Retinal pigment epithelial cell (primary cell): ENCODE data around the gene TP53AIP1.

Experiments used
- DNase-seq: peaks from one replicate; pipeline ENCODE4 v3.0.0-alpha.2; 2010; ENCODE audit warnings: low read depth
- H3K4me3 ChIP-seq: 2 replicates; pipeline ENCODE4 v1.5.1; 2011; ENCODE audit warnings: mild to moderate bottlenecking, low read length, control low read depth, moderate library complexity
- TF ChIP-seq, protein P1 (sequence below): conservative IDR thresholded peaks from 2 replicates; pipeline ENCODE4 v1.5.1; 2011; ENCODE audit warnings: low read depth, low read length, control low read depth, inconsistent platforms

Gene TP53AIP1

DNA sequence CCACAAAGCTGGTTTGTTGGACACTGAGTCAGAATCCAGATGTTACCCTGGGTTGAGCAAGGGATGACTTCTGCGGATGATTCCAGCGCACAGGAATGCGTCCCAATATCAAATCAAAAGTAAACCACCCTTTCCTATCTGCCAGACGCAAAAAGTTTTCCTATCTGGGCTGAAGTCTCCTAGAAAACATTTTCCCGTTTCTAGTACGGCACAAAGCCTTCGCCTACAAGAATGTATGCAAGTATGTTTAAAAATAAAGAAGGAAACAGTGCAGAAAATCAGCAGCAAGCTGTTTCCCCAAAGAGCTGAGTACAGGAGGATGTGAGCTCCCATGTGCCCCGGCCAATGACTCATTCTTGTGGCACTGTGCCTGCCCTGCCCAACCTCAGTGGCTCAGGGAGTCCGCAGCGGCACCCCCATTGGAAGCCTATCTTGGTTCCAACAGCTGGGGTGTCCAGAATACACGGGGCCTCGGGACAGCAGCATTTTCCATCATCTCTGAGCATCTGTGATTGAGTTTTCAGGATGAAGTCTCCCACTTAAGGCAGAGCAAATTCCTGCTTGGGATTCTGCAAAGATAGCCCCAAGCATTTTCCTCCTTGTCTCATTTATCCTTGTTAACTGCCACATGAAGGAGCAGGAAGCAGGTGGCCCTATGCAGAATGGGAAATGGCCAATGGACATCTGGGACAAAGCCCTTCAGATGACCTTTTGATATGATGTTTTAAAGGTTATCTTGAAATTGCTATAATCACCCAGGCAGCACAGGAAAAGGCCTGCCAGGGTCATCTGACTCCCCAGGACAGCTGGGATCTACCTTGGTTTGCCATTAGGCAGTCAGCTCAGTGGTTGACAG is 34.1 kb downstream of the TP53AIP1 start:
- DNase-seq: no peak
- TF ChIP-seq, protein P1, sequence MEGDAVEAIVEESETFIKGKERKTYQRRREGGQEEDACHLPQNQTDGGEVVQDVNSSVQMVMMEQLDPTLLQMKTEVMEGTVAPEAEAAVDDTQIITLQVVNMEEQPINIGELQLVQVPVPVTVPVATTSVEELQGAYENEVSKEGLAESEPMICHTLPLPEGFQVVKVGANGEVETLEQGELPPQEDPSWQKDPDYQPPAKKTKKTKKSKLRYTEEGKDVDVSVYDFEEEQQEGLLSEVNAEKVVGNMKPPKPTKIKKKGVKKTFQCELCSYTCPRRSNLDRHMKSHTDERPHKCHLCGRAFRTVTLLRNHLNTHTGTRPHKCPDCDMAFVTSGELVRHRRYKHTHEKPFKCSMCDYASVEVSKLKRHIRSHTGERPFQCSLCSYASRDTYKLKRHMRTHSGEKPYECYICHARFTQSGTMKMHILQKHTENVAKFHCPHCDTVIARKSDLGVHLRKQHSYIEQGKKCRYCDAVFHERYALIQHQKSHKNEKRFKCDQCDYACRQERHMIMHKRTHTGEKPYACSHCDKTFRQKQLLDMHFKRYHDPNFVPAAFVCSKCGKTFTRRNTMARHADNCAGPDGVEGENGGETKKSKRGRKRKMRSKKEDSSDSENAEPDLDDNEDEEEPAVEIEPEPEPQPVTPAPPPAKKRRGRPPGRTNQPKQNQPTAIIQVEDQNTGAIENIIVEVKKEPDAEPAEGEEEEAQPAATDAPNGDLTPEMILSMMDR: no peak
- H3K4me3 ChIP-seq: no peak overlapping the region

DNA sequence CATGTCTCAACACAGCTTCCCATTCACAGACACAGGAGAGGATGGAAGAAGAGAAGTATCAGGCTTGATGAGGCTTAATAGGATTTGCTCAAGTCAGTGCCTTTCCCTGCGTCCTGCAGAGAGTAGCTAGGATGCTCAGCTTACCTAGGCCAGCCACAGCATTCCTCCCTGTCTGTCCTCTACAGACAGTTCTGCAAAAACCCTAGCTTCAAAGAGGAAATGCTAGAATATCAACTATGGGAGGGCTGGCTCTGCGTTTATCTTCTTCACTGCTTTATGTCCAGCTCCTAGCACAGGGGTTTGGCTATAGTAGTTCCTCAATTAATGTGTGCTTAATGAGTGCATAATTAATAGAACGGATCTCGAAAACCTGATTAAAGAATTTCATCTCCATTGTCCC is 35.1 kb downstream of the TP53AIP1 start:
- no peak overlapping the region for H3K4me3 ChIP-seq
- no peak for DNase-seq
- TF ChIP-seq, protein P1: no peak

DNA sequence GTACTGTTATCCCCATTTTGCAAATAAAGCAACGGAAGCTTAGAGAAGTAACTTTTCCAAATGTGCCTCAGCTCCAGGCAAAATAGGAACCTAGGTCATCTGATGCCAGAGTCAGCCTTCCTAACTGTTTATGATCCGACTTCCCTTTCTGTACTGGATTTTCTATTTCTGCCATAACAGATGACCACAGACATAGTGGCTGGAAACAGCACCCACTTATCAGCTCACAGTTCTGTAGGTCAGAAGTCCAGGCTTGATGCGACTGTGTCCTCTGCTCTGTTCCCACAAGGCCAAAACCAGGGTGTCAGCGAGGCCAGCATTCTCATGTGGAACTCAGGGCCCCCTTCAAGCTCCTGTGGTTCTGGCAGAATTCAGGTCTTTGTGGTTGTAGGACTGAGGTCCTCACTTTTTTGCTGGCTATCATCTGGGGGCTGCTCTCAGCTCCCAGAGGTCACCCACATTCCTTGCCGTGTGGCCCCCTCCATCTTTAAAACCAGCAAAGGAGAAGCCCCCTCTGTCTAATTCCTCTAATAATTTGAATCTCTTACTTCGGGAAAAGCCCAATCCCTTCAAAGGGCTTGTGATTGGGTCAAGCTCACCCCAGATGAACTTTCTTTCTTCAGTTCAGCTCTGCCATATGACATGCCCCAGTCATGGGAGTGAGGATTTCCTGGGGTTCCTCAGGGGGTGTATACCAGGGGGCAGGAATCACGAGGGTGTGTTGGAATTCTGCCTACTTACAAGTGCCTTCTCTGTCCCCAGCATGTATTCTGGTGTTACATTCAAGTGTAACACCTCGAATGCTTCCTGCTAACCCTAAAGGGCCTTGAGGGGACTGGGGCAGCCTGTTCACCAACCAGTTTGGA is 36.3 kb downstream of the TP53AIP1 start:
- no peak overlapping the region for H3K4me3 ChIP-seq
- DNase-seq: no peak
- TF ChIP-seq, protein P1: no peak

DNA sequence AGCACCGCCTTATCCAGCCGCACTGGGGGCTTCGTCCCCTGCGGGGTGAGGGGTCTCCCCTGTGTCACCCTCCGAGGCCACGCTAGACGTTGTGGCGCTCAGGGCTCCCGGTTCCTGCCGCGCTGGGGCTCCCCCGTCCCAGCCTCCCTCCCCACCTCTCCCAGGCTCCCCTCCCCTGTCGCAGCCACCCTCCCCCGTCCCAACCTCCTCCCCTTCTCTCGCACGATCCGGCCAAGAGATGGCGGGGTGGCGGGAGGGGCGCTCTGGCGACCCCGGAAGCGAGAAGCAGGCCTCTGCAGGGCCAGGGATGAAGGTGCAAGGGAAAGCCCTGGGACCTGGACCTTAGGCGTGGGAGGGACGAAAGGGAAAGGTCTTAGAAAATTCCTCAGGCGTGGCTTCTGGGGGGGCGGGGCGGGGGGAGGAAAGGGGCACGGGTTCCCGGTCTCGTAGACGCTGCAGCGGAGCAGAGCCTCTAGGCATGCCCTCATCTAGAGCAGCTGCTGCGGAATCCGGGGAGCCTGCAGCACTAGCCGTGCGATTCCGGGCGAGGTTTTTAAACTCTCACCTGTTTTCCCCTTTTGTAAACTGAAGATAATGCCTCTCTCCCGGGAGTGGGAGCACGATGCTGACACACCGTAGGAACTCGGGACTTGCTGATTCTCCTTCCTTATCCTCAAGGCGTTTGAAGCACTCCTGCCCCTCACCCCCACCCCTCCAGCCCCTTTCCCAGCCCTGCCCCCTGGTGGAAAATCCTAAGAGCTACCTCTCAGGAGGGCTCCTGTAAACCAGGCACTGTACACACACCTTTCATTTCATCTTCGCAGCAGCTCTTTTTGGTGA is 37.1 kb downstream of the TP53AIP1 start:
- H3K4me3 ChIP-seq: peak overlapping the region; percentile 59
- TF ChIP-seq, protein P1: peak; percentile 61
- no peak for DNase-seq

DNA sequence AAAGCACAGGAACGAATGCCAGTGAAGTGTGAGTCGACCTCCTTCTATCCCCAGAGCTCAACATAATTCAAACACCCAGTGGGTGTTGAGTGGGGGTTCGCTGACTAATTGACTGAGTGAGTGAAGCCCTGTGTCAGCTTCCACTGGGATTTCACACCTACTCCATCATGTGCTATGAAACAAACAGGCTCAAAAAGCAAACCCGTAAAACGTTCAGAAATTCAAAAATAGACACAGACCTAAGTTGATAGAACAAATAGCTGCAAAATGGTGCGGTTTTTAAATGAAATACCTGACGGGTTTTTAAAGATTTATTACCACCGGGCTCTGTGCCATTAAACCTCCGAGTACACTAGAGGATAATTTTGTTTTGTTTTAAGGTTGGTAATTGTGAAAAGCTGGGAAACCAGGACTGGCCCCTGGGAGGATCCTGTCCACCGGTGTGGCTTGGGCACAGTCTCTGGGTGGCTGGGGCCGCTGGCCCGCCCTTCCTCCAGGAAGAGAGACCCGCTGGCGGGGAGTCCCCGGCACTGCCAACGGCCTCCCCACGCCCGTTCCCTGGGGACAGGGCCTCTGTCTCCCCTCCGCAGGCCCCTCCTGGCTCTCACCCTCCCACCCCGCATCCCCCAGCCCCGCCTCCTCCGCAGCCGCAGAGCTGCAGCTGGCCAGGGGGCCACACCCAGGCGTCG is 37.9 kb downstream of the TP53AIP1 start:
- DNase-seq: no peak
- TF ChIP-seq, protein P1: no peak
- H3K4me3 ChIP-seq: peak overlapping the region; percentile 59

DNA sequence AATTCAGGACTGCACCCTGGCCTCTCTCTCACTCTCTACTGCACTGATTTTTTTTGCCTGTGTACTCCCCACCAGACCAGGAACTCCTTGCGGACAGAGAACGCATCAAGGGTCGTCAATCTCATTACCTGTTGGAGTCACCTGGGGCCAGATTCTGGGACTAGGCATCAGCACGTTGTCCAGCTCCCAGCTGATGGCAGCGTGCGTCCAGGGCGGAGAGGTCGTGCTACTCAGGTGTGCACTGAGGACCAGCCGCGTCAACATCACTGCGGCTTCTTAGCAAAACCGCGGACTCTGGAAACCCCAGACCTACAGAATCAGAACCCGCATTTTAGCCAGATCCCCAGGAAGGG is 38.4 kb downstream of the TP53AIP1 start:
- no peak overlapping the region for H3K4me3 ChIP-seq
- TF ChIP-seq, protein P1: no peak

More for the DNA sequence above, 38.4 kb downstream of the TP53AIP1 start:
- DNase-seq: no peak
